GM23338 (cell line): Measurements from ENCODE around the gene MELTF. TPM values are rescaled to one million over a fixed set of nuclear protein-coding genes. Genes with fewer than 3 reads are reported as not detected.

ENCODE experiments used
- ATAC-seq: fragments of 200-7000 bp; cut with Tn5 transposase; 3 replicates; pipeline ENCODE4 v1.9.1; 2020
- DNase-seq: peaks from one replicate; pipeline ENCODE4 v3.0.0-alpha.2; 2015; ENCODE audit warnings: low spot score
- H2AFZ ChIP-seq: fragments of 200-600 bp; sonication (generic); 2 replicates; pipeline ENCODE4 v1.8.0; 2016; ENCODE audit warnings: antibody characterized with exemption, mild to moderate bottlenecking, moderate library complexity
- H3F3A ChIP-seq: fragments of 200-600 bp; sonication (generic); replicated peaks from 2 replicates; pipeline ENCODE4 v1.8.0; 2017; ENCODE audit warnings: antibody characterized with exemption, mixed run types, low read depth
- H3K27ac ChIP-seq: fragments of 200-600 bp; sonication (generic); 2 replicates; pipeline ENCODE4 v1.6.1; 2016; ENCODE audit warnings: low read depth
- H3K27me3 ChIP-seq: fragments of 200-600 bp; sonication (generic); 2 replicates; pipeline ENCODE4 v1.8.0; 2016; ENCODE audit warnings: mild to moderate bottlenecking, mixed run types, moderate library complexity; ENCODE audit not compliant: insufficient read depth
- H3K36me3 ChIP-seq: fragments of 200-600 bp; sonication (generic); 2 replicates; pipeline ENCODE4 v1.8.0; 2016; ENCODE audit warnings: mild to moderate bottlenecking; ENCODE audit not compliant: insufficient read depth
- H3K4me1 ChIP-seq: fragments of 200-600 bp; sonication (generic); 2 replicates; pipeline ENCODE4 v1.8.0; 2016; ENCODE audit warnings: mild to moderate bottlenecking, moderate library complexity; ENCODE audit not compliant: insufficient read depth
- H3K4me2 ChIP-seq: fragments of 200-600 bp; sonication (generic); 2 replicates; pipeline ENCODE4 v1.7.1; 2017; ENCODE audit warnings: mixed run types
- H3K4me3 ChIP-seq: fragments of 200-600 bp; sonication (generic); 2 replicates; pipeline ENCODE4 v1.6.1; 2016; ENCODE audit warnings: mixed run types
- H3K79me2 ChIP-seq: fragments of 200-600 bp; sonication (generic); replicated peaks from 2 replicates; pipeline ENCODE4 v1.8.0; 2017; ENCODE audit warnings: mild to moderate bottlenecking; ENCODE audit not compliant: insufficient read depth
- H3K9me2 ChIP-seq: fragments of 200-600 bp; sonication (generic); 2 replicates; pipeline ENCODE4 v1.8.0; 2017; ENCODE audit not compliant: insufficient read depth
- H4K20me1 ChIP-seq: fragments of 200-600 bp; sonication (generic); replicated peaks from 2 replicates; pipeline ENCODE4 v1.8.0; 2017; ENCODE audit warnings: mild to moderate bottlenecking; ENCODE audit not compliant: insufficient read depth
- H3K27ac Mint-ChIP-seq: 2 replicates; pipeline ENCODE4 v1.8.0; 2020; ENCODE audit warnings: inconsistent platforms, mild to moderate bottlenecking, moderate library complexity, mixed read lengths
- H3K27me3 Mint-ChIP-seq: 3 replicates; pipeline ENCODE4 v1.8.0; 2022; ENCODE audit warnings: low read depth, mild to moderate bottlenecking, moderate library complexity, mixed read lengths, inconsistent platforms; ENCODE audit not compliant: insufficient read depth, poor library complexity
- H3K36me3 Mint-ChIP-seq: 3 replicates; pipeline ENCODE4 v1.8.0; 2021; ENCODE audit warnings: low read depth, mild to moderate bottlenecking, inconsistent platforms, moderate library complexity, mixed read lengths
- H3K4me1 Mint-ChIP-seq: 3 replicates; pipeline ENCODE4 v1.8.0; 2020; ENCODE audit warnings: mild to moderate bottlenecking, inconsistent platforms, mixed read lengths
- H3K4me3 Mint-ChIP-seq: 3 replicates; pipeline ENCODE4 v1.8.0; 2021; ENCODE audit warnings: moderate library complexity, mild to moderate bottlenecking, inconsistent platforms, mixed read lengths
- H3K9me3 Mint-ChIP-seq: 3 replicates; pipeline ENCODE4 v1.8.0; 2020; ENCODE audit warnings: moderate library complexity, mild to moderate bottlenecking, inconsistent platforms, mixed read lengths
- CTCF ChIP-seq, 2 experiments: fragments of 200-600 bp in 1 of 2; sonication (generic) in 1 of 2; conservative IDR thresholded peaks; 2 replicates each; pipeline versions ENCODE4 v1.5.1 to v1.6.1; 2016 to 2017; ENCODE audit warnings: antibody characterized with exemption in 2 of 2, low read depth in 2 of 2, mild to moderate bottlenecking in 2 of 2, moderate library complexity in 1 of 2
- EZH2 ChIP-seq: fragments of 200-600 bp; sonication (generic); IDR thresholded peaks from one replicate; pipeline ENCODE4 v1.8.0; 2017; ENCODE audit warnings: antibody characterized with exemption, mild to moderate bottlenecking, low read depth; ENCODE audit not compliant: unreplicated experiment
- NANOG ChIP-seq: IDR thresholded peaks from 2 replicates; pipeline ENCODE4 v1.6.1; 2016; ENCODE audit warnings: antibody characterized with exemption, borderline replicate concordance
- POLR2AphosphoS5 ChIP-seq: IDR thresholded peaks from 2 replicates; pipeline ENCODE4 v1.6.1; 2016; ENCODE audit warnings: antibody characterized with exemption, low read depth
- REST ChIP-seq: IDR thresholded peaks from one replicate; pipeline ENCODE4 v1.6.1; 2018; ENCODE audit warnings: antibody characterized with exemption; ENCODE audit not compliant: unreplicated experiment
- polyA plus RNA-seq: library from polyadenylated mRNA; unstranded; fragments of >200 nt; fragmentation: Nextera tagmentation; extraction: Ambion mirVana; gene quantifications from 2 replicates; pipeline ENCODE4 v1.2.1, GENCODE V29; 2016
- total RNA-seq: library from RNA; depleted of rRNA; stranded (reverse); fragments of >200 nt; shearing (Covaris generic); gene quantifications from 2 replicates; pipeline ENCODE4 v1.2.3, GENCODE V29; 2014

The MELTF gene
- total and polyA plus RNA-seq, 2 experiments from 2014 or later: 1.4 to 5.2 TPM

DNA sequence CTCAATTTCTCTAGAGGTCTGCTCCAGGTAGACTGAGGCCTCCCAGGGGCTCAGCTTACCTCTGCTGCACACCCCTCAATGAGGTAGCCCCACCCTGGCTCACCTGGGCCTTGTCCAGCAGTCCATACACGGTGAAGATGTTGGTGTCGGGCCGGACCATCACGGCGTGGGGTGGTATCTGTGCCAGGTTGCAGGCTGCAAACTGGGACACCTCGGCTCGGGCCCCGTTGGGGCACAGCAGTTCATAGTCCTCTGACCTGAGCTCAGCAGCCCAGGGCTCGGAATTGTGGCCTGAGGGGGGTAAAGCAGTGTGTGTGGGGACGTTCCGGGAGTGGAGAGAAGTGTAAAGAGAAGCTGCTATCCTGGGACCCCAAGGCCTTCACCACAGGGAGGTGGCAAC, 23.2 kb downstream of the MELTF start (continued):
- no peak for TF ChIP-seq CTCF (conservative IDR thresholded peaks at IDR 0.05; ENCODE audit: low read depth in 2 of 2)
- TF ChIP-seq NANOG: no peak
- TF ChIP-seq POLR2AphosphoS5: no peak
- TF ChIP-seq REST: no peak

DNA sequence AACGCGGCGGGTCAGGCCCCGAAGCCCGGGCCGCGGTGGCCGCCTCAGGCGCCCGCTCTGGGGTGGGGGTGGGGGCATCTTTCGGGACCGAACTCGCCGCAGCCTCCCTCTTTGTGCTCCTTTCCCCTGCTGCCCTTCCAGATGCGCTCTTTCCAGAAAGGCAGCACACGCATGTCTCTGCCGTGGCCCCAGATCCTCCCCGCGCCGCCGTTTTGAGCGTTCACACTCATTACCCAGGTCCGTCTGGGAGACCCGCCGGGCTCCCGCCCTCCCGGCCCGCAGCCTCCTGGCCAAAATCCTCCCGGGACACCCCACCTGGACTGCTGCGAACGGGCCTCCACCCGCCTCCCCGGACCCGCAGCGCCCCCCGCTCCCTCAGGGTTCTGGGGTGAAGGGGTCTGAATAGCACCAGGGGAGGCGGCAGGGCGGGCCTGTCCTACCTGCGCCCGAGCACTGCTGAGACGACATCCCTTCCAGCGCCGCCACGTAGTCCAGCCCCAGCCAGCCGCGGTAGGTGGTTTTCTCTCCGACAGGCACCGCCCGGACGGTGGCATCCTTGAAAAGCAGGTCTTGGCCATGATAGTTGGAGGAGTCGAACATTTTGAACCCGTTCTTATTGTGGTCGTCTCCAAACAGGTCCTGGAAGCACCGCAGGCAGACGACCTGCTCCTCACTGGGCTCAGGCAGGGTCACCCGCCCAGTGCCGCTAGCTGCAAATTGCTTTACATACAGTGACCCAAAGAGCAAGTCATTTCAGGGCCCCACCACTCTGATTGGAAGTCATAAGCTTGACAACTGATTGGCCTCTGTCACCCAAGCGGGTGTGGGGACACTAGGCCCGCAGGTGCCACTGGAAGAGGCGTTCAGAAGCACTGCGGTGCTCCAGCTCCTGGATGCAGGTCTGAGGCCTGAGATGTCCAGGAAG, 25.9 kb downstream of the MELTF start:
- Histone ChIP-seq H3K4me3 (peak overlapping the region; percentile 70), H3K36me3 (no peaks in the 10 kb centered on the region), H3K79me2 (no peaks in the 10 kb centered on the region), H3K27me3 (peaks cover 30% of the 10 kb centered on the region), H3K4me1 (no peaks in the 10 kb centered on the region; the same call in 1 of the 2 replicates), H3F3A (peaks cover 6% of the 10 kb centered on the region; the same call in 1 of the 2 replicates), H3K9me2 (no peaks in the 10 kb centered on the region), H3K27ac (no peak overlapping the region), H2AFZ (peak overlapping the region; percentile 92), H3K4me2 (peak overlapping the region; percentile 92), H4K20me1 (no peaks in the 10 kb centered on the region)
- no peak overlapping the region for H3K27ac Mint-ChIP-seq
- peaks cover 3% of the 10 kb centered on the region; the same call in 2 of the 3 replicates for H3K9me3 Mint-ChIP-seq
- ATAC-seq: peak; percentile 56
- DNase-seq: peak; percentile 55
- peaks cover 23% of the 10 kb centered on the region for H3K27me3 Mint-ChIP-seq
- H3K4me1 Mint-ChIP-seq: peaks cover 8% of the 10 kb centered on the region
- H3K36me3 Mint-ChIP-seq: peaks cover 4% of the 10 kb centered on the region; the same call in 1 of the 3 replicates
- H3K4me3 Mint-ChIP-seq: peak overlapping the region; percentile 80
- TF ChIP-seq EZH2 (peak; percentile 74), CTCF (conservative IDR thresholded peaks at IDR 0.05; ENCODE audit: low read depth in 2 of 2) (no peak)
